Effector CD4-positive, alpha-beta T cell (primary cell): ENCODE results near the gene SNX6.
"Not testable (repeated sequence)": the region's sequence is repeated elsewhere in the genome, so short reads cannot be mapped to it uniquely, and the experiment has no call there.

Experiments
- DNase-seq: peaks from one replicate; pipeline ENCODE4 v3.0.0-alpha.2; 2020

SNX6 gene

DNA sequence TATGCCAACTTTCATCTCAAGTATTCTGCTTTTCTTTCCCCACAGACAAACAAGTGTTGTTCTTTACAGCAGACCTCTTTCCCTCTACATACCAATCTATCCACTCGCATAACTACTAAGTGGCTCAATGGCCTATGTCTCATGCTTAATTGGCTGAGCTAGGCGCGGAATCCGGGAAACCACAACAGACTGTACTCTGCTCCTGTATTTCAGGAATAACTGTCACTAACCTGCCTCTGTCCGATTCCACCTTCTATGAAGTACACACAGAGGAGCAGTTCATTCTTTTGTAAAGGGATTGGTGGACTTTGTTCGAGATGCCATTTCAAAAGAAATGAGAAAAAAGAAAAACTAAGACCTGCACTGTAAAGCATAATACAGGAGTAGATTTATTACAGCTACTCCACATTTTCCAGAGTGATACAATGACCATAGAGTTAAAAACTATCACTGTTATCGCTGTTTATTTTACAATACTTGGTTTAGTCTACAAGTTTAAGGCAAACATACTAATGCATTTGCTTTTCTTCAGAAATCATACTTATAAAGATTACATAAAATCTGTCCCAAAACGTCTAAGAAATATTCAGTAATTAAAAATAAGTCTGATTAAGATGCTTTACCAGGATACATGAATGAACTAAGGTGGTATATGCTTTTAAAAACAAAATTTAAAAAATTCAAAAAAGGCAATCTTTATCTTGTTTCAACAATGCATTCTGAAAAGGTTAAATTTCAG lies 67.7 kb downstream of the SNX6 start:
- DNase-seq, result not testable (repeated sequence)

DNA sequence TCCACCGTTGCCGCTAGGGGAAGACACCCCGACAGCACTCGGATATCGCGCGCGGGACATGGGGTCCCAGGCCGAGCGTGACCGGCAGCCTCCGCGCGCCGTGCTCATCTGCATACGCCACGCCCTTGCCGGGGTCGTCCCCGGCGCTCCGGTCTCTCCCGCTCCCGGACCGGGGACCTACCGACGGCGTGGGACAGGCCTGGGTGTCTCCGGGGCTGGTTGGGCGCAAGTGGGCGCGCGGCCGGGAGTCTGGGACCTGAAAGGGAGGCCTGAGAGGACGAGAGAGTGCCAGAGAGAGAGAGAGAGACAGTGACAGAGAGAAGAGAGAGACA lies 73.5 kb downstream of the SNX6 start:
- DNase-seq, result not testable (repeated sequence)

GRCh38 chr14:34555583-34556497 lies 74.1 kb downstream of the SNX6 start:
- DNase-seq, result not testable (repeated sequence)

GRCh38 chr14:34554540-34555250 lies 75.3 kb downstream of the SNX6 start:
- DNase-seq, result no peak

DNA sequence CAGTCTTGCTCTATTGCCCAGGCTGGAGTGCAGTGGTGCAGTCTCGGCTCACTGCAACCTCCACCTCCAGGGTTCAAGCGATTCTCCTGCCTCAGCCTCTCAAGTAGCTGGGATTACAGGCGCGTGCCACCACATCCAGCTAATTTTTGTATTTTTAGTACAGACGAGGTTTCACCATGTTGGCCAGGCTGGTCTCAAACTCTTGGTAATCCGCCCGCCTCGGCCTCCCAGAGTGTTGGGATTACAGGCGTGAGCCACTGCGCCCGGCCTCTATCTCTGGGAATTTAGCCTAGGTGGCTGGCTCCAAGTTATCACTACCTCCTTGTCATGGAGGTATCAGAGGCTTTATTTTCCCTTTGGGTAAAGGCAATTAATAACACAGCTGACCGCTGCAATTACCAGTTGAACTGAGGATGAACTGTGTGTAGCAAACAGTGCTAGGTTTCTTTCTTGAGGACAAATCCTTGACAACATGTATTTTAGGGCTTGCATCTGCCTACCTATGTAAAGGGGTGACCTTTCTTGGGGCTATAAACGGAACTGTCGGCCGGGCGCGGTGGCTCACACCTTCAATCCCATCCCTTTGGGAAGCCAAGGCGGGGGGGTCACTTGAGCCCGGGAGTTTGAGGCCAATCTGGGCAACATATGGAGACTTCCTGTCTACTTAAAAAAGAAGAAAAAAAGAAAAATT lies 80.5 kb downstream of the SNX6 start:
- not testable (repeated sequence) for DNase-seq

DNA sequence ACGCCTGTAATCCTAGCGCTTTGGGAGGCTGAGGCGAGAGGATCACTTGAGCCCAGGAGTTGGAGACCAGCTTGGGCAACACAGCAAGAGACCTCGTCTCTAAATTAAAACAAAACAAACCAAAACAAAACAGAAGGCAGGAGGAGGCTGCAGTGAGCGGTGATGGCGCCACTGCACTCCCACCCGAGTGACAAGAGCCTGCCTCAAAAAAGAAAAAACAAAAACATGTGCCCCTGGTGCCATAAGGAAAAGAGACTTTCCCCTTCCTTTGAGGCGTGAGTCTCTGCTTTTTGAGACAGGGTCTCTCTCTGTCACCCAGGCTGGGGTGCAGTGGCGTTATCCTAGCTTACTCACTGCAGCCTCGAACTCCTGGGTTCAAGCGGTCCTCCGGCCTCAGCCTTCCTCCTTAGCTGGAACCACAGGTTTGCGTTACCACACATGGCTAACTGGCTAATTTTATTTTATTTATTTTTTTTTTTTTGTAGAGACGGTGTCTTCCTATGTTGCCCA lies 81.4 kb downstream of the SNX6 start:
- DNase-seq, result no peak

GRCh38 chr14:34547136-34547520 lies 82.8 kb downstream of the SNX6 start:
- not testable (repeated sequence) for DNase-seq

DNA sequence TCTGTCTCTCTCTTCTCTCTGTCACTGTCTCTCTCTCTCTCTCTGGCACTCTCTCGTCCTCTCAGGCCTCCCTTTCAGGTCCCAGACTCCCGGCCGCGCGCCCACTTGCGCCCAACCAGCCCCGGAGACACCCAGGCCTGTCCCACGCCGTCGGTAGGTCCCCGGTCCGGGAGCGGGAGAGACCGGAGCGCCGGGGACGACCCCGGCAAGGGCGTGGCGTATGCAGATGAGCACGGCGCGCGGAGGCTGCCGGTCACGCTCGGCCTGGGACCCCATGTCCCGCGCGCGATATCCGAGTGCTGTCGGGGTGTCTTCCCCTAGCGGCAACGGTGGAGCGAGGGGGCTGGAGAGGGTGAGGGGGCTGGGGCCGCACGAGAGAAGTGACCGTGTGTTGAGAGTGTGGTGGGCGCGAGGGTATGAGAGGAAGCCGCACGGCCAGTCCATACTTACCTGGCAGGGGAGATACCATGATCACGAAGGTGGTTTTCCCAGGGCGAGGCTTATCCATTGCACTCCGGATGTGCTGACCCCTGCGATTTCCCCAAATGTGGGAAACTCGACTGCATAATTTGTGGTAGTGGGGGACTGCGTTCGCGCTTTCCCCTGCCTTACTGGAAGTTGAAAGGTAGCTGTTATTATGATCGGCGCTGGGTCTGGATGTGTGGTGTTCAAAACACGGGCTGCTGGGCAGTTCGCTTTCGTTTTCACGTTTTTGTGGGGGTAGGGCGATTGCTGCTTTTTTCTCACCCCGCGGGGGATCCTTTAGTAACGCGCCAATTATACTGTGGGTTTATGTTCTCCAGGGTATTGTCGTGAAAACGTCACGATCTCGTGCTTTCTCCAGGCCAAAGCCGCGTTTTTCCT lies 83.4 kb downstream of the SNX6 start:
- not testable (repeated sequence) for DNase-seq

- not testable (repeated sequence) for DNase-seq
Measured at GRCh38 chr14:34540181-34541059, 89.5 kb downstream of the SNX6 start.

DNA sequence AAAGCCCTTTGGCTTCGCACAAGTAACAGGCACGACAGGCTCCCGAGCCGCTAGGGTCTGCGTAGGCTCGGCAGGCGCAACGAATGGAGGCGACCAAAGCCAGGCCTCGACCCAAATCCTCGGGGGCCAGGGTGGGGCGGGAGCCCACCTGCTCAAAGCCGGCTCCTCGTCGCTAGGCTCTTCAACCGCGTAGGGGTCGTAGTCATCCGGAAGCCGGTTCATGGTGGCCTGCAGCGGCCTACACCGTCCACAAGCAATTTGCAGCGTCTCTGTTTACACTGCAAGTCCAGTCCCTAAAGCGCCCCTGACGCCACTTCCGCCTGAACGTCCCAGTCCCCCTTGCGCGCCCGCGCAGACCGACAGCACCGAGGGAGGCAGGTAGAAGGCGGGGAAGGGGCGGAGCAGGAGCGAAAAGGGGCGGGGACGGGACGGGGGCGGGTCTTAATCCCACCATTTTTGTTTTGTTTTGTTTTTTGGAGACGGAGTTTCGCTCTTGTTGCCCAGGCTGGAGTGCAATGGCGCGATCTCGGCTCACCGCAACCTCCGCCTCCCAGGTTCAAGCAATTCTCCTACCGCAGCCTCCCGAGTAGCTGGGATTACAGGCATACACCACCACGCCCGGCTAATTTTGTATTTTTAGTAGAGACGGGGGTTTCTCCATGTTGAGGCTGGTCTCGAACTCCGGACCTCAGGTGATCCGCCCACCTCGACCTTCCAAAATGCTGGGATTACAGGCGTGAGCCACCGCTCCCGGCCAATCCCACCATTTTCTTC lies 90.4 kb downstream of the SNX6 start, which contains the start of gene EAPP:
Gene EAPP, minus strand, starts transcription at position 295 of the 774 bp plus-strand sequence. Its CDS starts 73 bp downstream, at position 222.
- DNase-seq, result peak; percentile 93

- DNase-seq, result no peak
Measured at GRCh38 chr14:34538871-34539406, 91.0 kb downstream of the SNX6 start.

DNA sequence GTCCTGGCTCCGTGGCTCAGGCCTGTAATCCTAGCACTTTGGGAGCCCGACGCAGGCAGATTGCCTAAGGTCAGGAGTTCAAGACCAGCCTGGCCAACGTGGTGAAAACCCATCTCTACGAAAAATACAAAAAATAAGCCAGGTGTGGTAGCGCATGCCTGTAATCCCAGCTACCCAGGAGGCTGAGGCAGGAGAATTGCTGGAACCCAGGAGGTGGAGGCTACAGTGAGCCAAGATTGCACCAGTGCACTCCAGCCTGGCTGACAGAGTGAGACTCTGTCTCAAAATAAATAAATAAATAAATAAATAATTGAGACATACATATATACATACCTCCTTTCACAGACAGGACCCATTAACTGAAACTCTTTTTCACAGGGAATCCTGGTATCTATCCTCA lies 91.9 kb downstream of the SNX6 start:
- not testable (repeated sequence) for DNase-seq

GRCh38 chr14:34537677-34538009 lies 92.3 kb downstream of the SNX6 start:
- DNase-seq, result no peak

DNA sequence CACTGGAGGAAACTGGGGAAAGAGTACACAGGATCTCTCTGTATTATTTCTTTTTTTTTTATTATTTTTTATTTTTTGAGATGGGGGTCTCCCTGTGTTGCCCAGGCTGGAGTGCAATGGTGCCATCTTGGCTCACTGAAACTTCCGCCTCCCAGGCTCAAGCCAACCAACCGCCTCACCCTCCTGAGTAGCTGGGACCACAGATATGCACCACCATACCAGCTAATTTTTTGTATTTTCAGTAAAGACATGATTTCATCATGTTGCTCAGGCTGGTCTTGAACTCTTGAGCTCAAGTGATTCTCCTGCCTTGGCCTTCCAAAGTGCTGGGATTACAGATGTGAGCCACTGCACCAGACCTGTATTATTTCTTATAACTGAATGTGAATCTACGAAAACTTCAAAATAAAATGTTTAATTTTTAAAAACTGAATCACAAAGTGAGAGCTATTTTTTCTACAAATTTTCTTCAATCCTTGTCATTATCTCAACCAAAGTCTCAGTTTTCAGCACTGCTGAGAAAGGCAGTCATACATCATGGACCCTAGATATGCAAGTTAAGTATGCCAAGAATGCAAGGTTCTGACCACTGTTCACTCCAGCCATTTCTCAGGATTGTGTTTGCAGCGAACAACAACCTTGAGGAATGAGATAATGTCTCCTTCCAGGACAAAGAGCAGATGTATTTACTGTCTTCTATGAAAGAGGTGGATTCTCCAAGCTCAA lies 92.8 kb downstream of the SNX6 start:
- no peak for DNase-seq

- no peak for DNase-seq
Measured at GRCh38 chr14:34527591-34527990, 102.4 kb downstream of the SNX6 start.

DNA sequence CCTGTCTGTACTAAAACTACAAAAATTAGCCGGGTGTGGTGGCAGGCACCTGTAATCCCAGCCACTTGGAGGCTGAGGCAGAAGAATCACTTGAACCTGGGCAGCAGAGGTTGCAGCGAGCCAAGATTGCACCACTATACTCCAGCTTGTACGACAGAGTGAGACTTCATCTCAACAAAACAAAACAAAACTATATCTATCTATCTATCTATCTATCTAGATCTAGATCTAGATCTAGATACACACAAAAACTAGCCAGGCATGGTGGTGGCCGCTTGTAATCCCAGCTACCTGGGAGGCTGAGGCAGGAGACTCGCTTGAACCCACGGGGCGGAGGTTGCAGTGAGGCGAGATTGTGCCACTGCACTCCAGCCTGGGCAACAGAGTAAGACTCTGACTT lies 105.7 kb downstream of the SNX6 start:
- not testable (repeated sequence) for DNase-seq

DNA sequence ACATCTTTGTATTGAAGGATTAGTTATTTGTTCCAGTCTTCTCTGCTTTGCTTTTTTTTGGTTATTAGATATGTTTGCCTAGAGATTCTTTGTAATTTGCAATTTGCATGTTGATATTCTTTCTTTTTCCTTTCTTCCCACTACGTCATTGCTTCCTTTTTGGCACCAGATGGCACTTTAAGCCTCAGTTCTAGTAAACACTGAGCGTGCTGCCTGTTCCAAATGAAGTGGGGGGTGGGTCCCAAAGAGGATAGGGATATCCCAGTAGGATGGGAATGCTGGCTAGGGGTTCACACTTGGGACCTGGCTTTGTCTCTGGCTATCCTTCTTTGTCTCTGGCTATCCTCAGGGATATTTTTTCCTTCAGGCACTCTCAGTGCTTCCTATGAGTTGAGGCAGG lies 107.5 kb downstream of the SNX6 start:
- no peak for DNase-seq

GRCh38 chr14:34521071-34521470 lies 108.9 kb downstream of the SNX6 start:
- not testable (repeated sequence) for DNase-seq
